Measurements from ENCODE around the gene ABCC8. TPM values are rescaled to one million over a fixed set of nuclear protein-coding genes. Genes with fewer than 3 reads are reported as not detected.
A peak's percentile ranks its signal among the peaks of the same experiment; 100 is the strongest.

ABCC8 gene
- total RNA-seq, 1 donor, result not detected

- Histone ChIP-seq H3K4me1 (ENCODE audit: insufficient read depth, low read length) (no peaks in the 10 kb centered on the region), H4K20me1 (ENCODE audit: insufficient read depth, low read length) (no peaks in the 10 kb centered on the region), H3K79me2 (ENCODE audit: insufficient read depth, low read length) (no peaks in the 10 kb centered on the region), H3K27me3 (ENCODE audit: insufficient read depth, low read length) (peaks cover 12% of the 10 kb centered on the region), H3K9me3 (ENCODE audit: low read depth, low read length) (no peaks in the 10 kb centered on the region), H3K4me2 (ENCODE audit: insufficient read depth, low read length) (no peak overlapping the region), H3K4me3 (ENCODE audit: insufficient read depth, low read length) (no peak overlapping the region), H3K36me3 (ENCODE audit: insufficient read depth, low read length) (no peaks in the 10 kb centered on the region), H3K27ac (ENCODE audit: low read depth, low read length) (no peak overlapping the region), H2AFZ (ENCODE audit: low read length) (no peak overlapping the region)
- no peak for DNase-seq (ENCODE audit: insufficient read length, low spot score, missing footprints)
- TF ChIP-seq CTCF (IDR thresholded peaks at IDR 0.05; ENCODE audit: extremely low read depth, low read depth, low read length), result no peak
Observed at GRCh38 chr11:17462940-17463339, 13.7 kb downstream of the ABCC8 start.

- H3K4me3 ChIP-seq (ENCODE audit: insufficient read depth, low read length), result no peak overlapping the region
- H2AFZ ChIP-seq (ENCODE audit: low read length), result no peak overlapping the region
- no peak for TF ChIP-seq CTCF (IDR thresholded peaks at IDR 0.05; ENCODE audit: extremely low read depth, low read depth, low read length)
- H3K79me2 ChIP-seq (ENCODE audit: insufficient read depth, low read length), result no peaks in the 10 kb centered on the region
- H3K4me1 ChIP-seq (ENCODE audit: insufficient read depth, low read length), result no peaks in the 10 kb centered on the region
- H3K36me3 ChIP-seq (ENCODE audit: insufficient read depth, low read length), result no peaks in the 10 kb centered on the region
- H3K27me3 ChIP-seq (ENCODE audit: insufficient read depth, low read length), result peaks cover 22% of the 10 kb centered on the region
- peak; percentile 59 for DNase-seq (ENCODE audit: insufficient read length, low spot score, missing footprints)
- H3K27ac ChIP-seq (ENCODE audit: low read depth, low read length), result no peak overlapping the region
- no peak overlapping the region for H3K4me2 ChIP-seq (ENCODE audit: insufficient read depth, low read length)
- H3K9me3 ChIP-seq (ENCODE audit: low read depth, low read length), result no peaks in the 10 kb centered on the region
- H4K20me1 ChIP-seq (ENCODE audit: insufficient read depth, low read length), result no peaks in the 10 kb centered on the region
Observed at GRCh38 chr11:17460406-17460805, 16.2 kb downstream of the ABCC8 start.

GRCh38 chr11:17459236-17459896 lies 17.3 kb downstream of the ABCC8 start:
- Histone ChIP-seq H3K4me1 (ENCODE audit: insufficient read depth, low read length) (no peaks in the 10 kb centered on the region), H3K27me3 (ENCODE audit: insufficient read depth, low read length) (peaks cover 26% of the 10 kb centered on the region), H2AFZ (ENCODE audit: low read length) (no peak overlapping the region), H3K4me2 (ENCODE audit: insufficient read depth, low read length) (no peak overlapping the region), H3K4me3 (ENCODE audit: insufficient read depth, low read length) (no peak overlapping the region), H3K79me2 (ENCODE audit: insufficient read depth, low read length) (no peaks in the 10 kb centered on the region), H3K9me3 (ENCODE audit: low read depth, low read length) (no peaks in the 10 kb centered on the region), H3K36me3 (ENCODE audit: insufficient read depth, low read length) (no peaks in the 10 kb centered on the region), H4K20me1 (ENCODE audit: insufficient read depth, low read length) (no peaks in the 10 kb centered on the region), H3K27ac (ENCODE audit: low read depth, low read length) (no peak overlapping the region)
- TF ChIP-seq CTCF (IDR thresholded peaks at IDR 0.05; ENCODE audit: extremely low read depth, low read depth, low read length), result no peak
- DNase-seq (ENCODE audit: insufficient read length, low spot score, missing footprints), result peak; percentile 29

- Histone ChIP-seq H2AFZ (ENCODE audit: low read length) (no peak overlapping the region), H3K4me1 (ENCODE audit: insufficient read depth, low read length) (no peaks in the 10 kb centered on the region), H3K27ac (ENCODE audit: low read depth, low read length) (no peak overlapping the region), H3K36me3 (ENCODE audit: insufficient read depth, low read length) (no peaks in the 10 kb centered on the region), H4K20me1 (ENCODE audit: insufficient read depth, low read length) (no peaks in the 10 kb centered on the region), H3K4me3 (ENCODE audit: insufficient read depth, low read length) (no peak overlapping the region), H3K27me3 (ENCODE audit: insufficient read depth, low read length) (peaks cover 30% of the 10 kb centered on the region), H3K79me2 (ENCODE audit: insufficient read depth, low read length) (no peaks in the 10 kb centered on the region), H3K9me3 (ENCODE audit: low read depth, low read length) (no peaks in the 10 kb centered on the region), H3K4me2 (ENCODE audit: insufficient read depth, low read length) (no peak overlapping the region)
- TF ChIP-seq CTCF (IDR thresholded peaks at IDR 0.05; ENCODE audit: extremely low read depth, low read depth, low read length), result no peak
- DNase-seq (ENCODE audit: insufficient read length, low spot score, missing footprints), result peak; percentile 57
Observed at GRCh38 chr11:17458268-17458667, 18.4 kb downstream of the ABCC8 start.
